Mesothelial cell of epicardium (in vitro differentiated cells): ENCODE data around the gene WDR13. TPM values are rescaled to one million over a fixed set of nuclear protein-coding genes. Genes with fewer than 3 reads are reported as not detected.

Source experiments
- DNase-seq, 2 experiments: peaks; one replicate each; pipeline ENCODE4 v3.0.0; 2021; ENCODE audit warnings: low spot score in 2 of 2; ENCODE audit not compliant: unreplicated experiment in 2 of 2
- H3K27ac Mint-ChIP-seq: 2 replicates; pipeline ENCODE4 v1.8.0; 2021; ENCODE audit warnings: mixed read lengths
- H3K27me3 Mint-ChIP-seq: 2 replicates; pipeline ENCODE4 v1.8.0; 2021; ENCODE audit warnings: low read depth, mixed read lengths
- H3K36me3 Mint-ChIP-seq: 2 replicates; pipeline ENCODE4 v1.8.0; 2021; ENCODE audit warnings: mixed read lengths
- H3K4me1 Mint-ChIP-seq: 2 replicates; pipeline ENCODE4 v1.8.0; 2021; ENCODE audit warnings: mixed read lengths
- H3K4me3 Mint-ChIP-seq: 2 replicates; pipeline ENCODE4 v1.8.0; 2021; ENCODE audit warnings: mild to moderate bottlenecking, moderate library complexity, mixed read lengths
- H3K9me3 Mint-ChIP-seq: 2 replicates; pipeline ENCODE4 v1.8.0; 2021; ENCODE audit warnings: mixed read lengths
- CTCF ChIP-seq: fragments of 200-600 bp; sonication (generic); IDR thresholded peaks from one replicate; pipeline ENCODE4 v1.5.0; 2021; ENCODE audit warnings: antibody characterized with exemption; ENCODE audit not compliant: unreplicated experiment
- total RNA-seq: library from RNA; stranded (reverse); gene quantifications from 3 replicates; pipeline ENCODE4 v1.2.1, GENCODE V29; 2021

Gene WDR13
- total RNA-seq, 1 donor from 2014 or later = 88.8 TPM

GRCh38 chrX:48611703-48612102 lies 14.4 kb downstream of the WDR13 start:
- H3K27me3 Mint-ChIP-seq = peaks cover 4% of the 10 kb centered on the region
- H3K4me1 Mint-ChIP-seq = no peaks in the 10 kb centered on the region
- no peak for DNase-seq
- no peak overlapping the region for H3K27ac Mint-ChIP-seq
- H3K36me3 Mint-ChIP-seq = peaks cover 2% of the 10 kb centered on the region
- H3K9me3 Mint-ChIP-seq = peaks cover 25% of the 10 kb centered on the region
- TF ChIP-seq CTCF = no peak
- no peak overlapping the region for H3K4me3 Mint-ChIP-seq

GRCh38 chrX:48613502-48614160 lies 16.3 kb downstream of the WDR13 start:
- no peak for DNase-seq
- H3K27me3 Mint-ChIP-seq = peaks cover 4% of the 10 kb centered on the region
- no peak for TF ChIP-seq CTCF
- peaks cover 18% of the 10 kb centered on the region for H3K9me3 Mint-ChIP-seq
- no peaks in the 10 kb centered on the region for H3K4me1 Mint-ChIP-seq
- no peak overlapping the region for H3K4me3 Mint-ChIP-seq
- no peaks in the 10 kb centered on the region for H3K36me3 Mint-ChIP-seq
- no peak overlapping the region for H3K27ac Mint-ChIP-seq

- no peak for DNase-seq
- Mint-ChIP-seq H3K36me3 (no peaks in the 10 kb centered on the region), H3K9me3 (peaks cover 15% of the 10 kb centered on the region), H3K27me3 (peaks cover 4% of the 10 kb centered on the region), H3K27ac (no peak overlapping the region), H3K4me3 (no peak overlapping the region), H3K4me1 (no peaks in the 10 kb centered on the region)
- no peak for TF ChIP-seq CTCF
Measured at GRCh38 chrX:48616576-48616975, 19.3 kb downstream of the WDR13 start.

GRCh38 chrX:48617542-48618340 lies 20.4 kb downstream of the WDR13 start:
- no peak overlapping the region for H3K27ac Mint-ChIP-seq

More at GRCh38 chrX:48617542-48618340, 20.4 kb downstream of the WDR13 start:
- Mint-ChIP-seq H3K27me3 (peaks cover 4% of the 10 kb centered on the region), H3K36me3 (no peaks in the 10 kb centered on the region), H3K4me3 (no peak overlapping the region), H3K9me3 (peaks cover 8% of the 10 kb centered on the region), H3K4me1 (no peaks in the 10 kb centered on the region)
- no peak for TF ChIP-seq CTCF
- no peak for DNase-seq
